ENCODE measurements around the gene ZNF284.
A peak's percentile ranks its signal among the peaks of the same experiment; 100 is the strongest.

DNA sequence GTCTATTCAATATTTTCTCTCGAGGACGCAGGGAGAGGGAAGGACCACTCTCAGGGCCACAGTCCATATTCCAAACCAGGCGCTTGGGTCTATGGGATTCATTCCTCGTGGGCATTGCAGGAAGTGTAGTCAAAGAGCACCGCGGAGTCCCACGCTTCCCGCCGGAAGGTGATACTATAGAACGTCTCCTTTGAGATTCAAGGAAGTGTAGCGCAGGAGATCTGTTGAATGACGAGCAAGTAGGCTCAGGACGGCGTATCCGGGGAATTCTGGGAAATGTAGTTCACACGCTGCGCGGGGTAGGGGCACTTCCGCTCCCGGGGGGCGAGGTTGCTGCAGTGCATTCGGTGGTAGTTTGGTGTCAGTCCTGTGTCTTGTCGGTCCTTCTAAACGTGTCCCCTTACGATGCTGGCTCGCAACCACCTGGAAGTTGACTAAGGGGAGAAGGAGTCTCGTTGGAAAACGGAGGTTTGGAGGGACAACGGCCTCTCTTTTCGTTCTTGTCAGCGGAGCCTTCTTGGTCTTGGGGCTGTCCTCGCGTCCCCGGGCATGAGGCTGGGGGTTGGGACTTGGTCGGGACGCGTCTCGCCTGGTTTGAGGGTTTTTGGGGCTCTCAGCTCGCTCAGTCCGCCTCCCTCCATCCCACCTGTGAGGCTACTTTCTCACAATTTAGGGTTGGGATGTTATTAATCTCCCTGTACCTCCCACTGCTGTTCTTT is at the start of gene ZNF284:
- TF ChIP-seq, protein P1, sequence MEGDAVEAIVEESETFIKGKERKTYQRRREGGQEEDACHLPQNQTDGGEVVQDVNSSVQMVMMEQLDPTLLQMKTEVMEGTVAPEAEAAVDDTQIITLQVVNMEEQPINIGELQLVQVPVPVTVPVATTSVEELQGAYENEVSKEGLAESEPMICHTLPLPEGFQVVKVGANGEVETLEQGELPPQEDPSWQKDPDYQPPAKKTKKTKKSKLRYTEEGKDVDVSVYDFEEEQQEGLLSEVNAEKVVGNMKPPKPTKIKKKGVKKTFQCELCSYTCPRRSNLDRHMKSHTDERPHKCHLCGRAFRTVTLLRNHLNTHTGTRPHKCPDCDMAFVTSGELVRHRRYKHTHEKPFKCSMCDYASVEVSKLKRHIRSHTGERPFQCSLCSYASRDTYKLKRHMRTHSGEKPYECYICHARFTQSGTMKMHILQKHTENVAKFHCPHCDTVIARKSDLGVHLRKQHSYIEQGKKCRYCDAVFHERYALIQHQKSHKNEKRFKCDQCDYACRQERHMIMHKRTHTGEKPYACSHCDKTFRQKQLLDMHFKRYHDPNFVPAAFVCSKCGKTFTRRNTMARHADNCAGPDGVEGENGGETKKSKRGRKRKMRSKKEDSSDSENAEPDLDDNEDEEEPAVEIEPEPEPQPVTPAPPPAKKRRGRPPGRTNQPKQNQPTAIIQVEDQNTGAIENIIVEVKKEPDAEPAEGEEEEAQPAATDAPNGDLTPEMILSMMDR (IDR thresholded peaks at IDR 0.05), result peak in 1 of 4 experiments; percentile 9
- TF ChIP-seq POLR2A (IDR thresholded peaks at IDR 0.05), result no peak
